CD4-positive, CD25-positive, alpha-beta regulatory T cell (primary cell): ENCODE results near the gene CYSRT1. TPM values are rescaled to one million over a fixed set of nuclear protein-coding genes. Genes with fewer than 3 reads are reported as not detected.

Experiments used
- ATAC-seq, 2 donors: fragments of 150-1000 bp; cut with Tn5 transposase; one replicate each; pipeline ENCODE4 v1.10.0; 2021; ENCODE audit warnings: low read depth in 2 of 2, moderate number of reproducible peaks in 2 of 2, moderate library complexity in 1 of 2
- DNase-seq, 3 donors: peaks; one replicate each; pipeline versions ENCODE4 v3.0.0 to v3.0.0-alpha.2; 2012 to 2022; ENCODE audit warnings: mixed read lengths in 1 of 3
- H3K27ac ChIP-seq: one replicate; pipeline ENCODE4 v1.7.0; 2013; ENCODE audit warnings: mild to moderate bottlenecking, low read length; ENCODE audit not compliant: insufficient read depth, poor library complexity, severe bottlenecking
- H3K27me3 ChIP-seq: one replicate; pipeline ENCODE4 v1.7.0; 2013; ENCODE audit warnings: low read length; ENCODE audit not compliant: control insufficient read depth, insufficient read depth
- H3K36me3 ChIP-seq: one replicate; pipeline ENCODE4 v1.7.0; 2013; ENCODE audit warnings: mild to moderate bottlenecking, low read length, moderate library complexity; ENCODE audit not compliant: control insufficient read depth, insufficient read depth
- H3K4me1 ChIP-seq: 2 replicates; pipeline ENCODE4 v1.7.0; 2013; ENCODE audit warnings: mild to moderate bottlenecking, low read length; ENCODE audit not compliant: insufficient read depth, control insufficient read depth, poor library complexity, severe bottlenecking
- H3K4me3 ChIP-seq: one replicate; pipeline ENCODE4 v1.7.0; 2013; ENCODE audit warnings: low read depth, mild to moderate bottlenecking, low read length, moderate library complexity
- H3K9me3 ChIP-seq, 2 experiments: 1 replicate in 1 of 2; 2 replicates in 1 of 2; pipeline ENCODE4 v1.7.0; 2013; ENCODE audit warnings: low read length in 2 of 2, mild to moderate bottlenecking in 1 of 2, moderate library complexity in 1 of 2; ENCODE audit not compliant: control insufficient read depth in 2 of 2
- H3K27ac Mint-ChIP-seq, 3 donors: one replicate each; pipeline ENCODE4 v1.8.0; 2020 to 2022; ENCODE audit warnings: mild to moderate bottlenecking in 3 of 3, mixed read lengths in 3 of 3, moderate library complexity in 2 of 3
- H3K27me3 Mint-ChIP-seq: one replicate; pipeline ENCODE4 v1.8.0; 2022; ENCODE audit warnings: mild to moderate bottlenecking, mixed read lengths
- H3K36me3 Mint-ChIP-seq: one replicate; pipeline ENCODE4 v1.8.0; 2020; ENCODE audit warnings: mixed read lengths
- H3K4me1 Mint-ChIP-seq, 4 donors: one replicate each; pipeline ENCODE4 v1.8.0; 2020 to 2022; ENCODE audit warnings: mixed read lengths in 4 of 4, mild to moderate bottlenecking in 1 of 4
- H3K4me3 Mint-ChIP-seq, 4 donors: one replicate each; pipeline ENCODE4 v1.8.0; 2020 to 2022; ENCODE audit warnings: mild to moderate bottlenecking in 4 of 4, mixed read lengths in 4 of 4, moderate library complexity in 3 of 4
- H3K9me3 Mint-ChIP-seq, 7 donors: one replicate each; pipeline ENCODE4 v1.8.0; 2020 to 2022; ENCODE audit warnings: mixed read lengths in 7 of 7, mild to moderate bottlenecking in 3 of 7, moderate library complexity in 2 of 7
- polyA plus RNA-seq, 4 donors: library from polyadenylated mRNA; unstranded; fragments of 300-500 nt; fragmentation: Illumina TruSeq; gene quantifications; one replicate each; pipeline ENCODE4 v1.2.3, GENCODE V29; 2021
- total RNA-seq: library from RNA; stranded (reverse); gene quantifications from one replicate; pipeline ENCODE4 v1.2.3, GENCODE V29; 2022

The CYSRT1 gene
- total and polyA plus RNA-seq, 5 donors from 2014 or later: not detected

DNA sequence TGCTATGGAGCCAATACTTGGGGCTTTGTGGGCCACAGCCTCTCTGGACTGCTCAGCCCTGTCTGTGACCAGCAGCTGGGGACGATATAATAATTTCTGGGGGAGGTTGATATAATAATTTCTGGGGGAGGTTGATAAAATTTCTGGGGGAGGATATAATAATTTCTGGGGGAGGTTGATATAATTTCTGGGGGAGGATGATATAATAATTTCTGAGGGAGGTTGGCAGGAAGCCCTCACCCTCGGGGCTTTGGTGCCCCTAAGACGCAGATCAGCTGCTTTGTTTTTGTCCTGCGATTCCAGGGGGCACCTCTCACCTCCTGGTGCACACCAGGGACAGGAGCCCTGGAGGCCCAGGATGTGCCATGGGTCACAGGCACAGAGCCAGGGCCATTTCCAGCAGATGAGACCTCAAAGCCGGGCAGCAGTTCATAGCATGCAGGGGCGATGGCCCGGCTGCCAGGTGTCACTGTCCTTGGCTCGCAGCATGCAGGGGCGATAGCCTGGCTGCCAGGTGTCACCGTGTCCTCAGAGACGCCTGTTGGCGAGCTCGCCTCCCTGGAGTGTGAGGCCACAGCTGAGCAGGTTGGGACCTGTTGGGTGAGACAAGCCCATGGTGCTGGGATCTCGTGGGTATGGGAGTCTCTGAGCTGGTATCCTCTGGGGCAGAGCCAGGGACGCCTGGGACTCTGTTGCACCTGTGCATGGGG lies 48.8 kb downstream of the CYSRT1 start:
- ATAC-seq (no peak), DNase-seq (no peak)
- Mint-ChIP-seq H3K36me3 (peaks cover 10% of the 10 kb centered on the region), H3K27me3 (no peaks in the 10 kb centered on the region), H3K9me3 (no peaks in the 10 kb centered on the region), H3K4me3 (no peak overlapping the region), H3K4me1 (peaks cover 0 to 27% (median 7%) of the 10 kb centered on the region in 4 donors), H3K27ac (no peak overlapping the region)
- H3K27ac ChIP-seq: no peak overlapping the region
- no peak overlapping the region for H3K4me3 ChIP-seq
- peaks cover 25% of the 10 kb centered on the region for H3K4me1 ChIP-seq
- H3K27me3 ChIP-seq: no peaks in the 10 kb centered on the region
- peaks cover 9% of the 10 kb centered on the region for H3K36me3 ChIP-seq
- H3K9me3 ChIP-seq: no peaks in the 10 kb centered on the region

- Mint-ChIP-seq H3K4me3 (peak overlapping the region in 3 of 4 donors; percentile 15 to 50 (median 32)), H3K36me3 (no peaks in the 10 kb centered on the region), H3K27ac (peak overlapping the region in 2 of 3 donors; percentile 32 to 83), H3K27me3 (no peaks in the 10 kb centered on the region), H3K9me3 (no peaks in the 10 kb centered on the region), H3K4me1 (peaks cover 0 to 27% (median 5%) of the 10 kb centered on the region in 4 donors)
- DNase-seq (no peak), ATAC-seq (no peak)
- no peak overlapping the region for H3K4me3 ChIP-seq
- H3K27ac ChIP-seq: no peak overlapping the region
- H3K36me3 ChIP-seq: peaks cover 3% of the 10 kb centered on the region
- no peaks in the 10 kb centered on the region for H3K27me3 ChIP-seq
- H3K9me3 ChIP-seq: no peaks in the 10 kb centered on the region
- peaks cover 29% of the 10 kb centered on the region for H3K4me1 ChIP-seq
Observed at GRCh38 chr9:137275203-137275587, 50.2 kb downstream of the CYSRT1 start.

Other genes with a start within 250 kb of the CYSRT1 start
Only the 30 nearest of the 32 such genes appear.
- 83.3 TPM for gene PAXX, start 232.8 kb upstream of the CYSRT1 start, total RNA-seq
- 10 to 100 TPM; 46.7 to 67.5 (median 66.0) TPM for gene PAXX, start 232.8 kb upstream of the CYSRT1 start, polyA plus RNA-seq
- gene CLIC3, start 228.6 kb upstream of the CYSRT1 start, total RNA-seq: 1.0 TPM
- gene CLIC3, start 228.6 kb upstream of the CYSRT1 start, polyA plus RNA-seq: 1 to 10 TPM in 3 of 4 donors, under 1 TPM in 1; 0.38 to 4.5 (median 2.9) TPM
- gene ABCA2, start 196.9 kb upstream of the CYSRT1 start, total RNA-seq: 135 TPM
- gene ABCA2, start 196.9 kb upstream of the CYSRT1 start, polyA plus RNA-seq: 1 to 10 TPM; 3.8 to 4.5 (median 4.3) TPM
- 15.2 TPM for gene FUT7, start 193.1 kb upstream of the CYSRT1 start, total RNA-seq
- gene FUT7, start 193.1 kb upstream of the CYSRT1 start, polyA plus RNA-seq: 10 to 100 TPM; 31.8 to 79.0 (median 42.9) TPM
- gene NPDC1, start 179.0 kb upstream of the CYSRT1 start, total RNA-seq: 106 TPM
- 10 to 100 TPM in 2 of 4 donors, 1 to 10 TPM in 2; 4.2 to 15.3 (median 9.2) TPM for gene NPDC1, start 179.0 kb upstream of the CYSRT1 start, polyA plus RNA-seq
- not detected for gene ENTPD2, start 171.1 kb upstream of the CYSRT1 start, total RNA-seq
- gene ENTPD2, start 171.1 kb upstream of the CYSRT1 start, polyA plus RNA-seq: not detected
- gene SAPCD2, start 154.6 kb upstream of the CYSRT1 start, total RNA-seq: 1.2 TPM
- gene SAPCD2, start 154.6 kb upstream of the CYSRT1 start, polyA plus RNA-seq: under 1 TPM; 0.09 to 0.62 (median 0.18) TPM
- 14.8 TPM for gene UAP1L1, start 147.7 kb upstream of the CYSRT1 start, total RNA-seq
- gene UAP1L1, start 147.7 kb upstream of the CYSRT1 start, polyA plus RNA-seq: 1 to 10 TPM; 1.3 to 3.6 (median 1.7) TPM
- 71.3 TPM for gene MAN1B1, start 138.2 kb upstream of the CYSRT1 start, total RNA-seq
- 10 to 100 TPM; 42.1 to 53.5 (median 45.7) TPM for gene MAN1B1, start 138.2 kb upstream of the CYSRT1 start, polyA plus RNA-seq
- gene DPP7, start 110.4 kb upstream of the CYSRT1 start, total RNA-seq: 343 TPM
- gene DPP7, start 110.4 kb upstream of the CYSRT1 start, polyA plus RNA-seq: 100 to 1,000 TPM; 119 to 164 (median 153) TPM
- not detected for gene GRIN1, start 86.0 kb upstream of the CYSRT1 start, total RNA-seq
- gene GRIN1, start 86.0 kb upstream of the CYSRT1 start, polyA plus RNA-seq: not detected
- gene LRRC26, start 55.1 kb upstream of the CYSRT1 start, total RNA-seq: not detected
- not detected for gene LRRC26, start 55.1 kb upstream of the CYSRT1 start, polyA plus RNA-seq
- not detected for gene TMEM210, start 53.1 kb upstream of the CYSRT1 start, total RNA-seq
- gene TMEM210, start 53.1 kb upstream of the CYSRT1 start, polyA plus RNA-seq: not detected
- gene ANAPC2, start 36.6 kb upstream of the CYSRT1 start, total RNA-seq: 127 TPM
- gene ANAPC2, start 36.6 kb upstream of the CYSRT1 start, polyA plus RNA-seq: 1 to 10 TPM; 7.5 to 8.7 (median 8.0) TPM
- 54.3 TPM for gene SSNA1, start 36.5 kb upstream of the CYSRT1 start, total RNA-seq
- gene SSNA1, start 36.5 kb upstream of the CYSRT1 start, polyA plus RNA-seq: 100 to 1,000 TPM; 112 to 150 (median 130) TPM
- 5.9 TPM for gene TPRN, start 24.4 kb upstream of the CYSRT1 start, total RNA-seq
- gene TPRN, start 24.4 kb upstream of the CYSRT1 start, polyA plus RNA-seq: under 1 TPM; 0.27 to 0.91 (median 0.43) TPM
- gene TMEM203, start 19.5 kb upstream of the CYSRT1 start, total RNA-seq: 20.7 TPM
- 100 to 1,000 TPM; 116 to 148 (median 132) TPM for gene TMEM203, start 19.5 kb upstream of the CYSRT1 start, polyA plus RNA-seq
- 30.0 TPM for gene NDOR1, start 19.5 kb upstream of the CYSRT1 start, total RNA-seq
- gene NDOR1, start 19.5 kb upstream of the CYSRT1 start, polyA plus RNA-seq: 1 to 10 TPM; 3.9 to 7.6 (median 5.0) TPM
- 1.2 TPM for gene RNF208, start 2.9 kb upstream of the CYSRT1 start, total RNA-seq
- not detected for gene RNF208, start 2.9 kb upstream of the CYSRT1 start, polyA plus RNA-seq
- not detected for gene RNF224, start 2.3 kb downstream of the CYSRT1 start, total RNA-seq
- gene RNF224, start 2.3 kb downstream of the CYSRT1 start, polyA plus RNA-seq: not detected
- gene SLC34A3, start 5.7 kb downstream of the CYSRT1 start, total RNA-seq: not detected
- not detected for gene SLC34A3, start 5.7 kb downstream of the CYSRT1 start, polyA plus RNA-seq
- gene TUBB4B, start 16.1 kb downstream of the CYSRT1 start, total RNA-seq: 100 TPM
- 10 to 100 TPM; 56.7 to 87.4 (median 71.8) TPM for gene TUBB4B, start 16.1 kb downstream of the CYSRT1 start, polyA plus RNA-seq
- not detected for gene STPG3, start 26.1 kb downstream of the CYSRT1 start, total RNA-seq
- not detected for gene STPG3, start 26.1 kb downstream of the CYSRT1 start, polyA plus RNA-seq
- 46.4 TPM for gene NELFB, start 30.2 kb downstream of the CYSRT1 start, total RNA-seq
- 10 to 100 TPM; 22.3 to 27.1 (median 23.7) TPM for gene NELFB, start 30.2 kb downstream of the CYSRT1 start, polyA plus RNA-seq
- 6.1 TPM for gene TOR4A, start 52.6 kb downstream of the CYSRT1 start, total RNA-seq
- gene TOR4A, start 52.6 kb downstream of the CYSRT1 start, polyA plus RNA-seq: 1 to 10 TPM; 2.6 to 4.2 (median 3.5) TPM
- gene NRARP, start 77.1 kb downstream of the CYSRT1 start, total RNA-seq: 1.6 TPM
- not detected for gene NRARP, start 77.1 kb downstream of the CYSRT1 start, polyA plus RNA-seq
- gene EXD3, start 198.0 kb downstream of the CYSRT1 start, total RNA-seq: 27.3 TPM
- 1 to 10 TPM; 4.7 to 7.2 (median 5.7) TPM for gene EXD3, start 198.0 kb downstream of the CYSRT1 start, polyA plus RNA-seq
- 3.8 TPM for gene NOXA1, start 198.2 kb downstream of the CYSRT1 start, total RNA-seq
- 1 to 10 TPM in 2 of 4 donors, under 1 TPM in 2; 0.83 to 3.3 (median 1.4) TPM for gene NOXA1, start 198.2 kb downstream of the CYSRT1 start, polyA plus RNA-seq
- not detected for gene ENTPD8, start 216.2 kb downstream of the CYSRT1 start, total RNA-seq
- not detected for gene ENTPD8, start 216.2 kb downstream of the CYSRT1 start, polyA plus RNA-seq
- gene NSMF, start 234.2 kb downstream of the CYSRT1 start, total RNA-seq: 109 TPM
- 10 to 100 TPM in 2 of 4 donors, 1 to 10 TPM in 2; 9.3 to 14.5 (median 11.8) TPM for gene NSMF, start 234.2 kb downstream of the CYSRT1 start, polyA plus RNA-seq